Loucy (cell line): ENCODE results near the gene ALDH1L1.

Experiments used
- H2AFZ ChIP-seq: fragments of 200-600 bp; sonication (generic); 2 replicates; pipeline ENCODE4 v1.6.0; 2016; ENCODE audit warnings: antibody characterized with exemption, mild to moderate bottlenecking, low read length, moderate library complexity
- H3F3A ChIP-seq: fragments of 200-600 bp; 2 replicates; pipeline ENCODE4 v1.6.0; 2016; ENCODE audit warnings: antibody characterized with exemption, low read depth, mild to moderate bottlenecking
- H3K27me3 ChIP-seq: fragments of 200-600 bp; sonication (generic); 2 replicates; pipeline ENCODE4 v1.6.1; 2014; ENCODE audit warnings: low read length, mild to moderate bottlenecking; ENCODE audit not compliant: insufficient read depth, poor library complexity, severe bottlenecking
- H3K36me3 ChIP-seq: fragments of 200-600 bp; sonication (generic); 2 replicates; pipeline ENCODE4 v1.6.1; 2016; ENCODE audit warnings: low read length; ENCODE audit not compliant: insufficient read depth
- H3K4me1 ChIP-seq: fragments of 200-600 bp; sonication (generic); 2 replicates; pipeline ENCODE4 v1.5.1; 2014; ENCODE audit warnings: low read length, mild to moderate bottlenecking; ENCODE audit not compliant: insufficient read depth, poor library complexity, severe bottlenecking
- H3K4me2 ChIP-seq: fragments of 200-600 bp; sonication (generic); 2 replicates; pipeline ENCODE4 v1.6.0; 2014; ENCODE audit warnings: antibody characterized with exemption, low read length, low read depth, mild to moderate bottlenecking; ENCODE audit not compliant: poor library complexity, severe bottlenecking
- H3K4me3 ChIP-seq: fragments of 200-600 bp; sonication (generic); 2 replicates; pipeline ENCODE4 v1.5.1; 2014; ENCODE audit warnings: low read length, mild to moderate bottlenecking, mixed read lengths; ENCODE audit not compliant: poor library complexity, severe bottlenecking
- H3K79me2 ChIP-seq: fragments of 200-600 bp; sonication (generic); 2 replicates; pipeline ENCODE4 v1.6.1; 2014; ENCODE audit warnings: low read length; ENCODE audit not compliant: insufficient read depth
- H3K9ac ChIP-seq: fragments of 200-600 bp; sonication (generic); 2 replicates; pipeline ENCODE4 v1.6.0; 2014; ENCODE audit warnings: mild to moderate bottlenecking, low read depth, low read length, moderate library complexity; ENCODE audit not compliant: poor library complexity, severe bottlenecking
- H3K9me2 ChIP-seq: fragments of 200-600 bp; sonication (generic); replicated peaks from 2 replicates; pipeline ENCODE4 v1.6.1; 2016; ENCODE audit warnings: low read depth, low read length, mixed read lengths
- H3K9me3 ChIP-seq: fragments of 200-600 bp; sonication (generic); 2 replicates; pipeline ENCODE4 v1.6.1; 2014; ENCODE audit warnings: mild to moderate bottlenecking, antibody characterized with exemption, low read length, low read depth; ENCODE audit not compliant: insufficient read depth
- H4K20me1 ChIP-seq: fragments of 200-600 bp; sonication (generic); 2 replicates; pipeline ENCODE4 v1.6.0; 2014; ENCODE audit warnings: antibody characterized with exemption, low read length, mild to moderate bottlenecking; ENCODE audit not compliant: insufficient read depth, poor library complexity, severe bottlenecking
- EZH2phosphoT487 ChIP-seq: fragments of 200-600 bp; IDR thresholded peaks from 2 replicates; pipeline ENCODE4 v1.6.1; 2018; ENCODE audit warnings: antibody characterized with exemption, mild to moderate bottlenecking, moderate library complexity, borderline replicate concordance
- TF ChIP-seq, protein P1 (sequence below): fragments of 200-600 bp; sonication (generic); conservative IDR thresholded peaks from 2 replicates; pipeline ENCODE4 v1.5.1; 2014; ENCODE audit warnings: mild to moderate bottlenecking, antibody characterized with exemption, low read length

ALDH1L1 gene

DNA sequence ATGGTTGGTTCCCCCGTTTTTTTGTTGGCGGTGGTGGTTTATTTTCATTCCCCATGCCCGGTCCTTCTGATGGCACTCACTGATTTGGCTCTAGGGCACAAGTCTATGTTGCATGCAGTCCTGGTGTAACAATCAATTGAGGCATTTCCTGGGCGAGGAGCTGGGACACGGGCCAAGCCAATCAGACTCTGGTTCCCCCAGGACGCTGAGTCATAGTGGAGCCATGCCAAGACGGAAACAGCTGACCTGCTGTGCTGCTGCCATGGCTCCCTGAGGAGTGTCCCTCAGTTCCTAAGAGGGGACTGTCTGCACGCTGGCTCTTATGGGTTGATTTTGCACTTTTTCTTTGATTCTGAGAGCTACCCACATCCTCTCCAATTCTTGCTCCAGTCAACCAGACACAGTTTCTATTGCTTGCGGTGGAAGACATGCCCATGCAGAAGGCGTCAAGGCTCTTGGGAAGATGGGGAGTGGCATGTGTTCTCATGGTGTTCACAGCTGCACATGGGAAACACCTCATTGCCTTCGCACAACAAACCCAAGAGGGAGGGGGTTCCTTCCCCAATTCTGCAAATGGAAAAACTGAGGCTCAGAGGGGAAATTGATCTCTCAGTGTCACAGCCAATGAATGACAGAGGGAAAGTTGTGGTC lies 28.3 kb upstream of the ALDH1L1 start:
- no peaks in the 10 kb centered on the region for H3K79me2 ChIP-seq
- H3K27me3 ChIP-seq = no peaks in the 10 kb centered on the region
- no peaks in the 10 kb centered on the region for H3K4me1 ChIP-seq
- H3F3A ChIP-seq = no peaks in the 10 kb centered on the region
- no peak for TF ChIP-seq EZH2phosphoT487
- TF ChIP-seq, protein P1, sequence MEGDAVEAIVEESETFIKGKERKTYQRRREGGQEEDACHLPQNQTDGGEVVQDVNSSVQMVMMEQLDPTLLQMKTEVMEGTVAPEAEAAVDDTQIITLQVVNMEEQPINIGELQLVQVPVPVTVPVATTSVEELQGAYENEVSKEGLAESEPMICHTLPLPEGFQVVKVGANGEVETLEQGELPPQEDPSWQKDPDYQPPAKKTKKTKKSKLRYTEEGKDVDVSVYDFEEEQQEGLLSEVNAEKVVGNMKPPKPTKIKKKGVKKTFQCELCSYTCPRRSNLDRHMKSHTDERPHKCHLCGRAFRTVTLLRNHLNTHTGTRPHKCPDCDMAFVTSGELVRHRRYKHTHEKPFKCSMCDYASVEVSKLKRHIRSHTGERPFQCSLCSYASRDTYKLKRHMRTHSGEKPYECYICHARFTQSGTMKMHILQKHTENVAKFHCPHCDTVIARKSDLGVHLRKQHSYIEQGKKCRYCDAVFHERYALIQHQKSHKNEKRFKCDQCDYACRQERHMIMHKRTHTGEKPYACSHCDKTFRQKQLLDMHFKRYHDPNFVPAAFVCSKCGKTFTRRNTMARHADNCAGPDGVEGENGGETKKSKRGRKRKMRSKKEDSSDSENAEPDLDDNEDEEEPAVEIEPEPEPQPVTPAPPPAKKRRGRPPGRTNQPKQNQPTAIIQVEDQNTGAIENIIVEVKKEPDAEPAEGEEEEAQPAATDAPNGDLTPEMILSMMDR = no peak
- H3K4me3 ChIP-seq = no peak overlapping the region
- no peak overlapping the region for H3K4me2 ChIP-seq
- H3K9me3 ChIP-seq = no peaks in the 10 kb centered on the region
- H3K9me2 ChIP-seq = no peaks in the 10 kb centered on the region
- no peak overlapping the region for H3K9ac ChIP-seq
- H3K36me3 ChIP-seq = no peaks in the 10 kb centered on the region
- H4K20me1 ChIP-seq = no peaks in the 10 kb centered on the region
- no peak overlapping the region for H2AFZ ChIP-seq

DNA sequence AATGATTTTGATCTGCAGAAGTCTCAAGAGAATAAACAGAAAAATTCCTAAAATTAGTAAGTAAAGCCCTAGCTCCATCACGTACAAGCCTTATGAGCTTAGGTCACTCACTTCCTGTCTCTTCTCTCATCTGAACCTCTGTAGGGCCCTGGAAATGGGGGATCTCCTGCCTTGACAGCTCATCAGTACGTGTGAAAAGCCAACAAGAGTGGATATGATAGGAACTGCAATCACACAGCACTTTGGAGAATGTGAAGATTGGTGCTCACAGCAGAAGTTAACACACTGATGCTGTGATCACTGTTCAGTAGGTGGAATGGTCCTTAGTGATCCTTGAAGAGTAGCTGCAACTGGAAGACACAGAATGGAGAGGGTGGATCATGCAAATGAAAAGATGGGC lies 27.8 kb upstream of the ALDH1L1 start:
- no peak overlapping the region for H3K4me3 ChIP-seq

DNA sequence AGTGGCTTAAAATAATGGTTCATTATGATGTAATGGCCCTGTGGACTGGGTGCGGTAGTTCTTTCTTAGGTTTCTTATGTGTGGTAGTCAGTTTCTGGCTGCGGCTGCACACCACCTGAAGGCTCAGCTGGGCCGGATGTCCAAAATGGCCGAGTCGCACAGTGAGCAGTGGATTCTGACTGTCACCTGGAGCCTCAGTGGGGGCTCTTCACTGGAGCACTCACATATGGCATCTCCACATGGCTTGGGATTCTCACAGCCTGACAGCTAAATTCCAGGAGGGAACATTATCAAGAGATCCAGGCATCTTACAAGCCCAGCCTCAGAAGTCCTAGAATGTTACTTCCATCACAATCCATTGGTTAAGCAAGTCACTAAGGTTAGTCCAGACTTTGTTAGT lies 26.8 kb upstream of the ALDH1L1 start:
- no peak overlapping the region for H3K9ac ChIP-seq
- H3K9me3 ChIP-seq = no peaks in the 10 kb centered on the region
- H3K4me1 ChIP-seq = peaks cover 8% of the 10 kb centered on the region
- no peaks in the 10 kb centered on the region for H3K27me3 ChIP-seq
- H3K4me2 ChIP-seq = no peak overlapping the region
- H3K4me3 ChIP-seq = no peak overlapping the region
- no peaks in the 10 kb centered on the region for H4K20me1 ChIP-seq
- no peaks in the 10 kb centered on the region for H3K36me3 ChIP-seq
- TF ChIP-seq, protein P1 = no peak
- no peak for TF ChIP-seq EZH2phosphoT487
- H3K79me2 ChIP-seq = no peaks in the 10 kb centered on the region
- H3F3A ChIP-seq = no peaks in the 10 kb centered on the region
- H3K9me2 ChIP-seq = no peaks in the 10 kb centered on the region
- H2AFZ ChIP-seq = no peak overlapping the region

More for the DNA sequence above, 27.8 kb upstream of the ALDH1L1 start:
- Histone ChIP-seq H4K20me1 (no peaks in the 10 kb centered on the region), H3K4me2 (no peak overlapping the region), H2AFZ (no peak overlapping the region), H3K9ac (no peak overlapping the region), H3F3A (no peaks in the 10 kb centered on the region), H3K9me2 (no peaks in the 10 kb centered on the region), H3K27me3 (no peaks in the 10 kb centered on the region), H3K4me1 (no peaks in the 10 kb centered on the region), H3K9me3 (no peaks in the 10 kb centered on the region), H3K79me2 (no peaks in the 10 kb centered on the region), H3K36me3 (no peaks in the 10 kb centered on the region)
- no peak for TF ChIP-seq EZH2phosphoT487
- TF ChIP-seq, protein P1 = no peak
